GM03348 (cell line): ENCODE results near the gene CUBN.

Experiments used
- DNase-seq: peaks from one replicate; pipeline ENCODE4 v3.0.0; 2012; ENCODE audit warnings: low spot score

CUBN gene

GRCh38 chr10:16820421-16820820 lies 309.2 kb downstream of the CUBN start:
- no peak for DNase-seq

GRCh38 chr10:16820018-16820417 lies 309.6 kb downstream of the CUBN start:
- DNase-seq = no peak

GRCh38 chr10:16819436-16819835 lies 310.2 kb downstream of the CUBN start:
- no peak for DNase-seq

GRCh38 chr10:16819026-16819425 lies 310.6 kb downstream of the CUBN start:
- no peak for DNase-seq

- DNase-seq = peak; percentile 98
Measured at GRCh38 chr10:16817125-16818019, 312.2 kb downstream of the CUBN start, which contains the start of gene RSU1. Gene RSU1, minus strand, starts transcription at chr10:16817424. Its CDS starts 343 bp downstream, at chr10:16817081.

- DNase-seq = no peak
Measured at GRCh38 chr10:16816830-16817124, 312.8 kb downstream of the CUBN start.

- peak; percentile 5 for DNase-seq
Measured at GRCh38 chr10:16816171-16816570, 313.4 kb downstream of the CUBN start.

GRCh38 chr10:16814012-16814411 lies 315.6 kb downstream of the CUBN start:
- no peak for DNase-seq

- DNase-seq = no peak
Measured at GRCh38 chr10:16812676-16813075, 316.9 kb downstream of the CUBN start.

GRCh38 chr10:16811765-16812164 lies 317.8 kb downstream of the CUBN start:
- DNase-seq = no peak

GRCh38 chr10:16811292-16811691 lies 318.3 kb downstream of the CUBN start:
- no peak for DNase-seq

GRCh38 chr10:16809074-16809718 lies 320.4 kb downstream of the CUBN start:
- peak; percentile 60 for DNase-seq

- no peak for DNase-seq
Measured at GRCh38 chr10:16804123-16804522, 325.5 kb downstream of the CUBN start.

- DNase-seq = no peak
Measured at GRCh38 chr10:16803464-16803863, 326.1 kb downstream of the CUBN start.

GRCh38 chr10:16799621-16800020 lies 330.0 kb downstream of the CUBN start:
- DNase-seq = no peak

GRCh38 chr10:16798571-16798970 lies 331.0 kb downstream of the CUBN start:
- DNase-seq = no peak

- no peak for DNase-seq
Measured at GRCh38 chr10:16795410-16796073, 334.1 kb downstream of the CUBN start.

- DNase-seq = no peak
Measured at GRCh38 chr10:16794005-16794404, 335.6 kb downstream of the CUBN start.

GRCh38 chr10:16792675-16793074 lies 336.9 kb downstream of the CUBN start:
- DNase-seq = peak; percentile 13

- DNase-seq = no peak
Measured at GRCh38 chr10:16789765-16790164, 339.8 kb downstream of the CUBN start.

- DNase-seq = no peak
Measured at GRCh38 chr10:16789261-16789660, 340.4 kb downstream of the CUBN start.

GRCh38 chr10:16788778-16789177 lies 340.8 kb downstream of the CUBN start:
- no peak for DNase-seq

GRCh38 chr10:16788125-16788524 lies 341.5 kb downstream of the CUBN start:
- DNase-seq = no peak
